HEK293T (cell line): ENCODE results near the gene LSAMP.

Experiments used
- ARNT ChIP-seq: fragments of 450-650 bp; IDR thresholded peaks from 2 replicates; pipeline ENCODE4 v1.6.1; 2017; ENCODE audit warnings: mild to moderate bottlenecking
- BHLHE40 ChIP-seq: fragments of 450-650 bp; IDR thresholded peaks from 2 replicates; pipeline ENCODE4 v1.6.1; 2016; ENCODE audit warnings: mild to moderate bottlenecking, moderate library complexity, borderline replicate concordance
- ELF4 ChIP-seq: fragments of 450-650 bp; IDR thresholded peaks from 2 replicates; pipeline ENCODE4 v1.6.1; 2017; ENCODE audit warnings: antibody characterized with exemption
- FOXA1 ChIP-seq: fragments of 450-650 bp; IDR thresholded peaks from 2 replicates; pipeline ENCODE4 v1.6.1; 2016; ENCODE audit warnings: mild to moderate bottlenecking
- FOXK2 ChIP-seq: fragments of 450-650 bp; IDR thresholded peaks from 2 replicates; pipeline ENCODE4 v1.6.1; 2016; ENCODE audit warnings: mild to moderate bottlenecking
- FOXM1 ChIP-seq: fragments of 450-650 bp; IDR thresholded peaks from 2 replicates; pipeline ENCODE4 v1.6.1; 2017; ENCODE audit warnings: mild to moderate bottlenecking, borderline replicate concordance
- HDGF ChIP-seq: fragments of 450-650 bp; IDR thresholded peaks from 2 replicates; pipeline ENCODE4 v1.6.1; 2017; ENCODE audit warnings: antibody characterized with exemption, borderline replicate concordance
- L3MBTL2 ChIP-seq: fragments of 450-650 bp; conservative IDR thresholded peaks from 2 replicates; pipeline ENCODE4 v1.6.1; 2016; ENCODE audit warnings: mild to moderate bottlenecking
- LEF1 ChIP-seq: fragments of 450-650 bp; IDR thresholded peaks from 2 replicates; pipeline ENCODE4 v1.6.1; 2017; ENCODE audit warnings: mild to moderate bottlenecking, borderline replicate concordance
- NFRKB ChIP-seq: fragments of 450-650 bp; IDR thresholded peaks from 2 replicates; pipeline ENCODE4 v1.6.1; 2016; ENCODE audit warnings: mild to moderate bottlenecking, moderate library complexity
- SP1 ChIP-seq: fragments of 450-650 bp; IDR thresholded peaks from 2 replicates; pipeline ENCODE4 v1.6.1; 2017
- SUZ12 ChIP-seq: fragments of 450-650 bp; IDR thresholded peaks from 2 replicates; pipeline ENCODE4 v1.6.1; 2016; ENCODE audit warnings: mild to moderate bottlenecking
- TARDBP ChIP-seq: fragments of 450-650 bp; IDR thresholded peaks from 2 replicates; pipeline ENCODE4 v1.6.1; 2016

DNA sequence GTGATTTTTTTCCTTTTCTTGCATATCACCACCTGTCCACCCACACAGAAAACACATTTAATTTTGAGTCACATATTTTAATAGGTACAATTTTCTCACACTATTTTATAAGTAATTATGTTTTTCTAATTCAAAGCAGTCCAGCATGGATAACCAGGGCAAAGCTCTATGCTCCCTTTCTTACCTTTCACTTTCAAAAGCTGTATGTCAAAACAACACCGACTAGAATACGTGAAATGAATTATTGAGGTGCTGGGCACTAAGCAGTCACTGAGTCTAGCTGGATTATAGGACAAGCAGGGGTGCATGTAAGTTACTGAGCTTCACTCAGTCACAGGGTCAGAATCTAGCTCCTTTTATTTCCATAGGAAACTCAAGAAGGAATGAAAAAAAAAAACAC lies 60.6 kb downstream of the LSAMP start:
- TF ChIP-seq FOXK2 (no peak), TARDBP (no peak), FOXM1 (no peak), SUZ12 (no peak), L3MBTL2 (no peak), ELF4 (no peak), BHLHE40 (no peak), FOXA1 (no peak), HDGF (no peak), LEF1 (no peak), SP1 (no peak), NFRKB (no peak), ARNT (no peak)
